Endothelial cell of umbilical vein (primary cell): ENCODE measurements around the gene NFATC3. TPM values are rescaled to one million over a fixed set of nuclear protein-coding genes. Genes with fewer than 3 reads are reported as not detected.

Source experiments
- BruUV-seq: library from RNA; stranded (reverse); fragments of 400-500 nt; replicated peaks from 2 replicates; lab custom pipeline; 2021; lab: Mats Ljungman, UMichigan
- CTCF ChIA-PET: fragments of 300-600, 350-600 bp; sonication (Branson Sonifier 250); formaldehyde crosslinking; loops from one replicate; lab custom pipeline; 2021; ENCODE audit warnings: antibody characterized with exemption, inconsistent platforms; lab: Charles Lee
- POLR2A ChIA-PET: fragments of 300-600, 350-600 bp; sonication (Branson Sonifier 250); formaldehyde crosslinking; loops from one replicate; lab custom pipeline; 2021; ENCODE audit warnings: antibody characterized with exemption, inconsistent platforms; lab: Charles Lee
- DNase-seq: peaks from one replicate; pipeline ENCODE4 v3.0.0-alpha.2; 2011; ENCODE audit warnings: low read depth, low spot score
- FAIRE-seq: peaks from 2 replicates; lab custom pipeline; 2011; peaks lifted over from hg19 to GRCh38; lab: Jason Lieb, UNC
- H2AFZ ChIP-seq: 2 replicates; pipeline ENCODE4 v1.6.0; 2012; ENCODE audit warnings: low read depth, low read length, control low read depth, inconsistent platforms
- H3K27ac ChIP-seq: 2 replicates; pipeline ENCODE4 v1.5.1; 2011; ENCODE audit warnings: low read depth, mild to moderate bottlenecking, control low read depth, low read length, moderate library complexity; ENCODE audit not compliant: insufficient read depth
- H3K27me3 ChIP-seq, 2 experiments: 2 replicates each; pipeline versions ENCODE4 v1.6.0 to v1.6.1; 2011; ENCODE audit warnings: low read length in 2 of 2, mixed read lengths in 1 of 2; ENCODE audit not compliant: control insufficient read depth in 2 of 2, insufficient read depth in 2 of 2
- H3K36me3 ChIP-seq, 2 experiments: 2 replicates in 1 of 2; 3 replicates in 1 of 2; pipeline ENCODE4 v1.5.1; 2011; ENCODE audit warnings: low read length in 2 of 2, mild to moderate bottlenecking in 1 of 2, moderate library complexity in 1 of 2; ENCODE audit not compliant: control insufficient read depth in 2 of 2, insufficient read depth in 2 of 2; ENCODE audit errors: extremely low read depth in 1 of 2
- H3K4me1 ChIP-seq: 3 replicates; pipeline ENCODE4 v1.5.1; 2011; ENCODE audit warnings: mild to moderate bottlenecking, low read length; ENCODE audit not compliant: control insufficient read depth, insufficient read depth; ENCODE audit errors: extremely low read depth
- H3K4me2 ChIP-seq: 2 replicates; pipeline ENCODE4 v1.6.1; 2011; ENCODE audit warnings: low read length, control low read depth, mixed read lengths; ENCODE audit not compliant: insufficient read depth
- H3K4me3 ChIP-seq, 3 experiments: fragments of 200-600 bp in 1 of 3; sonication (generic), shearing (Covaris generic) in 1 of 3; replicated peaks in 1 of 3; 2 replicates each; pipeline ENCODE4 v1.5.1; 2011 to 2016; ENCODE audit warnings: control low read depth in 3 of 3, low read length in 3 of 3, mild to moderate bottlenecking in 2 of 3, inconsistent platforms in 1 of 3, low read depth in 1 of 3, moderate library complexity in 1 of 3; ENCODE audit not compliant: insufficient read depth in 1 of 3
- H3K79me2 ChIP-seq: 2 replicates; pipeline ENCODE4 v1.6.0; 2012; ENCODE audit warnings: low read length, inconsistent platforms; ENCODE audit not compliant: control insufficient read depth, insufficient read depth
- H3K9ac ChIP-seq: replicated peaks from 2 replicates; pipeline ENCODE3; 2011; ENCODE audit warnings: low read length, control low read depth; ENCODE audit not compliant: insufficient read depth; ENCODE audit errors: extremely low read depth
- H3K9me1 ChIP-seq: replicated peaks from 3 replicates; pipeline ENCODE4 v1.6.0; 2011; ENCODE audit warnings: mild to moderate bottlenecking, low read length; ENCODE audit not compliant: control insufficient read depth, insufficient read depth; ENCODE audit errors: extremely low read depth
- H3K9me3 ChIP-seq: replicated peaks from 2 replicates; pipeline ENCODE4 v1.5.1; 2012; ENCODE audit warnings: low read length, inconsistent platforms; ENCODE audit not compliant: control insufficient read depth, insufficient read depth
- H4K20me1 ChIP-seq: replicated peaks from 2 replicates; pipeline ENCODE3; 2011; ENCODE audit warnings: mild to moderate bottlenecking, low read length; ENCODE audit not compliant: control insufficient read depth, insufficient read depth; ENCODE audit errors: extremely low read depth
- EZH2 ChIP-seq: IDR thresholded peaks from 2 replicates; pipeline ENCODE4 v1.6.1; 2012; ENCODE audit warnings: borderline replicate concordance, low read depth, mild to moderate bottlenecking, moderate library complexity, low read length, inconsistent platforms; ENCODE audit not compliant: severe bottlenecking
- FOS ChIP-seq: IDR thresholded peaks from 2 replicates; pipeline ENCODE4 v1.6.1; 2011; ENCODE audit warnings: mild to moderate bottlenecking, low read length, moderate library complexity, borderline replicate concordance; ENCODE audit not compliant: insufficient read depth
- MYC ChIP-seq: IDR thresholded peaks from one replicate; pipeline ENCODE4 v1.6.1; 2011; ENCODE audit warnings: mild to moderate bottlenecking, low read depth, low read length
- POLR2A ChIP-seq: IDR thresholded peaks from 2 replicates; pipeline ENCODE4 v1.6.1; 2012; ENCODE audit warnings: low read depth, mild to moderate bottlenecking, control low read depth, low read length
- POLR2AphosphoS5 ChIP-seq: IDR thresholded peaks from 2 replicates; pipeline ENCODE4 v1.6.1; 2012; ENCODE audit warnings: low read depth, mild to moderate bottlenecking, control low read depth, low read length, moderate library complexity; ENCODE audit not compliant: insufficient read depth
- dilution Hi-C: fragments of 300-500 bp; cut with MboI; formaldehyde crosslinking; loops from one replicate; pipeline ENCODE4 v1.15.0; 2019; ENCODE audit warnings: low sequenced_read_pairs; ENCODE audit not compliant: extremely low pct_ligation_motif_present
- intact Hi-C: fragments of 100-400 bp; cut with micrococcal nuclease; formaldehyde crosslinking; loops from one replicate; pipeline ENCODE4 v1.10.0; 2022
- polyA plus RNA-seq, 4 experiments: library from polyadenylated mRNA; depleted of rRNA in 3 of 4; stranded (reverse) in 3 of 4; unstranded in 1 of 4; fragments of >200 nt; gene quantifications; 2 replicates each; pipeline versions ENCODE4 v1.2.1 to v1.2.3, GENCODE V29; 2011 to 2012; ENCODE audit warnings: missing spikeins in 1 of 4
- total RNA-seq: library from RNA; stranded (reverse); gene quantifications from 2 replicates; pipeline ENCODE4 v1.2.3, GENCODE V29; 2021
- TF ChIP-seq, protein P1 (sequence below), 2 donors: IDR thresholded peaks; 1 replicate in 1 of 2; 2 replicates in 1 of 2; pipeline ENCODE4 v1.5.1; 2011; ENCODE audit warnings: low read length in 2 of 2, mild to moderate bottlenecking in 2 of 2, moderate library complexity in 2 of 2, control low read depth in 1 of 2, inconsistent platforms in 1 of 2, low read depth in 1 of 2; ENCODE audit not compliant: insufficient read depth in 1 of 2; ENCODE audit errors: extremely low read depth in 1 of 2
- TF ChIP-seq, protein P2 (sequence below): IDR thresholded peaks from 2 replicates; pipeline ENCODE4 v1.6.1; 2011; ENCODE audit not compliant: insufficient read depth, insufficient read length

The NFATC3 gene
- total and polyA plus RNA-seq, 2 donors (not counting 3 experiments of a cell fraction or from before 2014, with no cell fraction given): 15.6 to 33.1 TPM

DNA sequence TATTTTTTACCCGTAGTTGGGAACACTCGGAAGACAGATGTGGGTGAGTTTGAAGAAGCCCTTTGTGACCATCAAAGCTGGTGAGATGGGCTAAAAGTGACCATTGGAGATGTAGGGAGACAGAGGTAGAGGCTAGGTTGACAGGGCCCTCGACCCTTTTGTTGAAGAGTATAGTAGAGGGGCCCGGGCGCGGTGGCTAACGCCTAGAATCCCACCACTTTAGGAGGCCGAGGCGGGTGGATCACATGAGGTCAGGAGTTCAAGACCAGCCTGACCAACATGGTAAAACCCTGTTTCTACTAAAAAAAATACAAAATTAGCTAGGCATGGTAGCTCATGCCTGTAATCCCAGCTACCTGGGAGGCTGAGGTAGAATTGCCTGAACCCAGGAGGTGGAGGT, 16.2 kb upstream of the NFATC3 start:
- FAIRE-seq (no peak), DNase-seq (no peak)
- Histone ChIP-seq H3K27ac (no peak overlapping the region), H3K9me3 (no peaks in the 10 kb centered on the region), H3K27me3 (no peaks in the 10 kb centered on the region), H3K36me3 (peaks cover 0 to 16% of the 10 kb centered on the region in 2 experiments), H3K4me1 (peaks cover 17% of the 10 kb centered on the region), H3K79me2 (no peaks in the 10 kb centered on the region), H3K4me2 (no peak overlapping the region), H3K9ac (no peak overlapping the region), H3K4me3 (no peak overlapping the region), H3K9me1 (no peaks in the 10 kb centered on the region), H4K20me1 (no peaks in the 10 kb centered on the region), H2AFZ (no peak overlapping the region)
- ChIA-PET CTCF (interaction anchor here (0.8 to 2.7 kb wide), 3 partner anchors 15 to 104 kb away, joined by 5 to 6 read pairs (median 6); no protein-coding TSS in a partner anchor), POLR2A (interaction anchor here (1.9 kb wide), 1 partner anchor 16 kb away, joined by 4 read pairs; no protein-coding TSS in a partner anchor)
- intact Hi-C loops (no loop called here), dilution Hi-C loops (no loop called here)
- no TSS peak for BruUV-seq
- TF ChIP-seq, protein P1, sequence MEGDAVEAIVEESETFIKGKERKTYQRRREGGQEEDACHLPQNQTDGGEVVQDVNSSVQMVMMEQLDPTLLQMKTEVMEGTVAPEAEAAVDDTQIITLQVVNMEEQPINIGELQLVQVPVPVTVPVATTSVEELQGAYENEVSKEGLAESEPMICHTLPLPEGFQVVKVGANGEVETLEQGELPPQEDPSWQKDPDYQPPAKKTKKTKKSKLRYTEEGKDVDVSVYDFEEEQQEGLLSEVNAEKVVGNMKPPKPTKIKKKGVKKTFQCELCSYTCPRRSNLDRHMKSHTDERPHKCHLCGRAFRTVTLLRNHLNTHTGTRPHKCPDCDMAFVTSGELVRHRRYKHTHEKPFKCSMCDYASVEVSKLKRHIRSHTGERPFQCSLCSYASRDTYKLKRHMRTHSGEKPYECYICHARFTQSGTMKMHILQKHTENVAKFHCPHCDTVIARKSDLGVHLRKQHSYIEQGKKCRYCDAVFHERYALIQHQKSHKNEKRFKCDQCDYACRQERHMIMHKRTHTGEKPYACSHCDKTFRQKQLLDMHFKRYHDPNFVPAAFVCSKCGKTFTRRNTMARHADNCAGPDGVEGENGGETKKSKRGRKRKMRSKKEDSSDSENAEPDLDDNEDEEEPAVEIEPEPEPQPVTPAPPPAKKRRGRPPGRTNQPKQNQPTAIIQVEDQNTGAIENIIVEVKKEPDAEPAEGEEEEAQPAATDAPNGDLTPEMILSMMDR (IDR thresholded peaks at IDR 0.05; ENCODE audit: extremely low read depth in 1 of 2, insufficient read depth in 1 of 2, low read depth in 1 of 2, low read length in 2 of 2): no peak
- TF ChIP-seq POLR2AphosphoS5: no peak
- no peak for TF ChIP-seq FOS
- TF ChIP-seq, protein P2, sequence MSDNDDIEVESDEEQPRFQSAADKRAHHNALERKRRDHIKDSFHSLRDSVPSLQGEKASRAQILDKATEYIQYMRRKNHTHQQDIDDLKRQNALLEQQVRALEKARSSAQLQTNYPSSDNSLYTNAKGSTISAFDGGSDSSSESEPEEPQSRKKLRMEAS: no peak
- TF ChIP-seq EZH2: no peak
- no peak for TF ChIP-seq MYC
- no peak for TF ChIP-seq POLR2A
